Smooth muscle cell (in vitro differentiated cells): ENCODE data around the gene THPO. TPM values are rescaled to one million over a fixed set of nuclear protein-coding genes. Genes with fewer than 3 reads are reported as not detected.

Source experiments
- DNase-seq: peaks from one replicate; lab custom pipeline; 2025; ENCODE audit not compliant: unreplicated experiment; lab: John Stamatoyannopoulos, UW
- H2AFZ ChIP-seq: fragments of 200-600 bp; sonication (generic); 2 replicates; pipeline ENCODE4 v1.6.0; 2016; ENCODE audit warnings: antibody characterized with exemption, low read depth, mild to moderate bottlenecking
- H3F3A ChIP-seq: fragments of 200-600 bp; sonication (generic); 2 replicates; pipeline ENCODE4 v1.6.0; 2017; ENCODE audit warnings: antibody characterized with exemption, low read depth
- H3K27ac ChIP-seq: fragments of 200-600 bp; sonication (generic); 2 replicates; pipeline ENCODE4 v1.5.1; 2016; ENCODE audit warnings: low read depth, mild to moderate bottlenecking
- H3K27me3 ChIP-seq: fragments of 200-600 bp; sonication (generic); 2 replicates; pipeline ENCODE4 v1.6.1; 2016; ENCODE audit warnings: low read depth, mild to moderate bottlenecking
- H3K36me3 ChIP-seq: fragments of 200-600 bp; sonication (generic); 2 replicates; pipeline ENCODE4 v1.5.1; 2016; ENCODE audit warnings: low read depth
- H3K4me1 ChIP-seq: fragments of 200-600 bp; sonication (generic); 2 replicates; pipeline ENCODE4 v1.5.1; 2016; ENCODE audit warnings: low read depth
- H3K4me2 ChIP-seq: fragments of 200-600 bp; sonication (generic); 2 replicates; pipeline ENCODE4 v1.6.0; 2016; ENCODE audit warnings: mild to moderate bottlenecking
- H3K4me3 ChIP-seq: fragments of 200-600 bp; sonication (generic); 2 replicates; pipeline ENCODE4 v1.5.1; 2016; ENCODE audit warnings: mild to moderate bottlenecking
- H3K79me2 ChIP-seq: fragments of 200-600 bp; sonication (generic); 2 replicates; pipeline ENCODE4 v1.6.0; 2016; ENCODE audit warnings: low read depth, mild to moderate bottlenecking
- H3K9ac ChIP-seq: fragments of 200-600 bp; sonication (generic); 2 replicates; pipeline ENCODE4 v1.6.0; 2016; ENCODE audit warnings: low read depth
- H3K9me3 ChIP-seq: fragments of 200-600 bp; sonication (generic); replicated peaks from 2 replicates; pipeline ENCODE4 v1.5.1; 2016; ENCODE audit warnings: low read depth
- H4K20me1 ChIP-seq: fragments of 200-600 bp; sonication (generic); 2 replicates; pipeline ENCODE4 v1.6.0; 2016; ENCODE audit warnings: low read depth
- WGBS: methylation state at CpG from one replicate; pipeline ENCODE4 v1.1.7; 2016; ENCODE audit warnings: low lambda C conversion rate; 5-methylcytosine and 5-hydroxymethylcytosine counted together
- polyA plus RNA-seq: library from polyadenylated mRNA; unstranded; fragments of >200 nt; fragmentation: Nextera tagmentation; extraction: Ambion mirVana; gene quantifications from 2 replicates; pipeline ENCODE4 v1.2.1, GENCODE V29; 2016
- total RNA-seq: library from RNA; depleted of rRNA; stranded (reverse); fragments of >200 nt; gene quantifications from 2 replicates; pipeline ENCODE4 v1.2.3, GENCODE V29; 2014
- TF ChIP-seq, protein P1 (sequence below): fragments of 200-600 bp; sonication (generic); IDR thresholded peaks from 2 replicates; pipeline ENCODE4 v1.5.1; 2017; ENCODE audit warnings: borderline replicate concordance, mild to moderate bottlenecking, antibody characterized with exemption; ENCODE audit not compliant: insufficient read depth, poor library complexity, severe bottlenecking

Gene THPO
- total and polyA plus RNA-seq, 2 experiments from 2014 or later: 0.45 TPM; not detected in 1

- TF ChIP-seq, protein P1, sequence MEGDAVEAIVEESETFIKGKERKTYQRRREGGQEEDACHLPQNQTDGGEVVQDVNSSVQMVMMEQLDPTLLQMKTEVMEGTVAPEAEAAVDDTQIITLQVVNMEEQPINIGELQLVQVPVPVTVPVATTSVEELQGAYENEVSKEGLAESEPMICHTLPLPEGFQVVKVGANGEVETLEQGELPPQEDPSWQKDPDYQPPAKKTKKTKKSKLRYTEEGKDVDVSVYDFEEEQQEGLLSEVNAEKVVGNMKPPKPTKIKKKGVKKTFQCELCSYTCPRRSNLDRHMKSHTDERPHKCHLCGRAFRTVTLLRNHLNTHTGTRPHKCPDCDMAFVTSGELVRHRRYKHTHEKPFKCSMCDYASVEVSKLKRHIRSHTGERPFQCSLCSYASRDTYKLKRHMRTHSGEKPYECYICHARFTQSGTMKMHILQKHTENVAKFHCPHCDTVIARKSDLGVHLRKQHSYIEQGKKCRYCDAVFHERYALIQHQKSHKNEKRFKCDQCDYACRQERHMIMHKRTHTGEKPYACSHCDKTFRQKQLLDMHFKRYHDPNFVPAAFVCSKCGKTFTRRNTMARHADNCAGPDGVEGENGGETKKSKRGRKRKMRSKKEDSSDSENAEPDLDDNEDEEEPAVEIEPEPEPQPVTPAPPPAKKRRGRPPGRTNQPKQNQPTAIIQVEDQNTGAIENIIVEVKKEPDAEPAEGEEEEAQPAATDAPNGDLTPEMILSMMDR: no peak
- DNase-seq: no peak
- Histone ChIP-seq H4K20me1 (no peaks in the 10 kb centered on the region), H3K9ac (no peak overlapping the region), H3K4me3 (no peak overlapping the region), H3F3A (no peaks in the 10 kb centered on the region), H3K27me3 (no peaks in the 10 kb centered on the region), H3K27ac (no peak overlapping the region), H2AFZ (no peak overlapping the region), H3K4me2 (no peak overlapping the region), H3K36me3 (no peaks in the 10 kb centered on the region), H3K9me3 (no peaks in the 10 kb centered on the region), H3K79me2 (no peaks in the 10 kb centered on the region), H3K4me1 (no peaks in the 10 kb centered on the region)
- 75% methylated on average over 5 of the region's 5 CpGs for WGBS
Observed at GRCh38 chr3:184389384-184389783, 11.4 kb upstream of the THPO start.

DNA sequence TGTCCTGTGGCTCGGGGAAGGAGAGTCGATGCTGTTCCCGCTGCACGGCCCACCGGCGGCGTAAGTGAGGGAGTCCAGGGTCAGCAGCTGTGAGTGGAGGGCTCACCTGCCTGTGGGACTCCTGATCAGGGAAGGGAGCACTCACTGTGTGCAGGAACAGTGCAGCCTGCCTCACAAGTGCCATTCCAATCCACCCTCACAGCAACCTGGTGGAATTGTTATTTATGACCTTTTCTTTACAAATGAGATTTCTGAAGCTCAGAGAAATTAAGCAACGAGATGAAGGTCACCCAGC lies 10.9 kb upstream of the THPO start:
- no peaks in the 10 kb centered on the region for H3K4me1 ChIP-seq
- no peaks in the 10 kb centered on the region for H3K9me3 ChIP-seq
- no peaks in the 10 kb centered on the region for H3K27me3 ChIP-seq
- no peak overlapping the region for H3K4me2 ChIP-seq
- H3K4me3 ChIP-seq: no peak overlapping the region
- 89% methylated on average over 8 of the region's 8 CpGs for WGBS
- H4K20me1 ChIP-seq: no peaks in the 10 kb centered on the region
- H3K79me2 ChIP-seq: no peaks in the 10 kb centered on the region
- TF ChIP-seq, protein P1: no peak
- H3K27ac ChIP-seq: no peak overlapping the region
- no peaks in the 10 kb centered on the region for H3K36me3 ChIP-seq
- no peaks in the 10 kb centered on the region for H3F3A ChIP-seq
- no peak overlapping the region for H3K9ac ChIP-seq
- H2AFZ ChIP-seq: no peak overlapping the region
- DNase-seq: no peak

DNA sequence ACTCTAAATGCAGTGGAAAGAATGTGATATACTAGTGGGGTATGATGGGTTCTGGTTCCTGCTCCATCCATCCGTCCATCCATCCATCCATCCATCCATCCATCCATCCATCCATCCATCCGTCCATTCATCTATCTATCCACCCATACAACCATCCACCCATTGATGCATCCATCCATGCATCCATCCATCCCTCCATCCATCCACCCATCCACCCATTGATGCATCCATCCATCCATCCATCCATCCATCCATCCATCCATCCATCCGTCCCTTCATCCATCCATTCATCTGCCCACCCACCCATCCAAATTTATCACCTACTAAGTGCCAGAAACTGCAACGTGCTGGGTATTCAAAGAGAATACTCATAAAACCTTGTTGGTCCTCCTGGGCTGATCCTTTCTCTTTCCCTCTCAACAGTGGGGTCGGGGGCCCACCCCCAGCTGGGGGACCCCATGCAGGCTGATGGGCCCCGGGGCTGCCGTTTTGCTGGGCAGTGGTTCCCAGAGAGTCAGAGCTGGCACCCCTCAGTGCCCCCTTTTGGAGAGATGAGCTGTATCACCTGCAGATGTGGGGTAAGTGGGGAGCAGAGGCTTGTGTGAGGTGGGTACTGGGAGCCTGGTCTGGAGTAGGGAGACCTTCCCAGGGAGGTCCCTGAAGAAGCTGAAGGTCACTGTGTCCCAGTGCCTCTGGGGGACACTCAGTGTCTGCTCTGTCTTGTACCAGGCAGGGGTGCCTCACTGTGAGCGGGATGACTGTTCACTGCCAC lies 10.3 kb upstream of the THPO start:
- Histone ChIP-seq H3K4me2 (no peak overlapping the region), H3K9ac (no peak overlapping the region), H3K9me3 (no peaks in the 10 kb centered on the region), H3K27me3 (no peaks in the 10 kb centered on the region), H4K20me1 (no peaks in the 10 kb centered on the region), H3K79me2 (no peaks in the 10 kb centered on the region), H3K27ac (no peak overlapping the region), H3K36me3 (no peaks in the 10 kb centered on the region), H3K4me3 (no peak overlapping the region), H3K4me1 (no peaks in the 10 kb centered on the region), H2AFZ (no peak overlapping the region), H3F3A (no peaks in the 10 kb centered on the region)
- TF ChIP-seq, protein P1: no peak
- DNase-seq: no peak
- 85% methylated on average over 8 of the region's 8 CpGs for WGBS

- H3K27ac ChIP-seq: no peak overlapping the region
- 97% methylated on average over 12 of the region's 12 CpGs for WGBS
- no peaks in the 10 kb centered on the region for H4K20me1 ChIP-seq
- no peak overlapping the region for H2AFZ ChIP-seq
- no peak overlapping the region for H3K4me3 ChIP-seq
- H3K9me3 ChIP-seq: no peaks in the 10 kb centered on the region
- no peaks in the 10 kb centered on the region for H3K36me3 ChIP-seq
- no peak for DNase-seq
- peaks cover under 1% of the 10 kb centered on the region for H3K27me3 ChIP-seq
- no peaks in the 10 kb centered on the region for H3K4me1 ChIP-seq
- H3K9ac ChIP-seq: no peak overlapping the region
- H3K79me2 ChIP-seq: no peaks in the 10 kb centered on the region
- no peak overlapping the region for H3K4me2 ChIP-seq
- TF ChIP-seq, protein P1: no peak
- no peaks in the 10 kb centered on the region for H3F3A ChIP-seq
Observed at GRCh38 chr3:184387174-184387714, 9.2 kb upstream of the THPO start.
